H1 (cell line): ENCODE data around the gene CEP128. TPM values are rescaled to one million over a fixed set of nuclear protein-coding genes. Genes with fewer than 3 reads are reported as not detected.

Experiments used
- ATF2 ChIP-seq: IDR thresholded peaks from 2 replicates; pipeline ENCODE4 v1.6.1; 2012; ENCODE audit warnings: low read length, inconsistent platforms
- E2F6 ChIP-seq: IDR thresholded peaks from 2 replicates; pipeline ENCODE4 v1.6.1; 2012; ENCODE audit warnings: inconsistent platforms
- KDM4A ChIP-seq: IDR thresholded peaks from one replicate; pipeline ENCODE4 v1.7.1; 2012; ENCODE audit warnings: low read depth, mild to moderate bottlenecking, moderate library complexity, low read length, inconsistent platforms; ENCODE audit not compliant: severe bottlenecking
- SIN3A ChIP-seq, 2 experiments: IDR thresholded peaks in 1 of 2; conservative IDR thresholded peaks in 1 of 2; 2 replicates each; pipeline ENCODE4 v1.6.1; 2011 to 2012; ENCODE audit warnings: low read length in 2 of 2, improper control_type of control experiment in 1 of 2, low read depth in 1 of 2, mild to moderate bottlenecking in 1 of 2
- SIRT6 ChIP-seq: IDR thresholded peaks from one replicate; pipeline ENCODE4 v1.7.1; 2012; ENCODE audit warnings: low read length, inconsistent platforms
- TBP ChIP-seq: IDR thresholded peaks from 2 replicates; pipeline ENCODE4 v1.6.1; 2011; ENCODE audit warnings: low read depth, low read length, improper control_type of control experiment
- polyA plus RNA-seq, 7 experiments: library from polyadenylated mRNA; depleted of rRNA in 3 of 7; stranded (reverse) in 5 of 7; unstranded in 2 of 7; fragments of >200 nt in 5 of 7; fragments of 200-250 nt in 2 of 7; gene quantifications; 1 replicate in 5 of 7; 2 replicates in 1 of 7; 4 replicates in 1 of 7; pipeline versions ENCODE4 v1.2.1 to v1.2.3, GENCODE V29; 2011 to 2013; ENCODE audit warnings: missing spikeins in 2 of 7, mixed read lengths in 2 of 7
- total RNA-seq: library from RNA; stranded (reverse); fragmentation: NEBNext Ultra II Directional; extraction: Animal tissue kit (Norgen Biotek cat#: 25700); gene quantifications from 2 replicates; pipeline ENCODE4 v1.2.1, GENCODE V29; 2021

CEP128 gene
- total and polyA plus RNA-seq, 2 of the 8 experiments (the other 6 are each of a cell fraction or from before 2014, with no cell fraction given), result 1.9 to 17.0 TPM

GRCh38 chr14:80468331-80469122 is 473.0 kb downstream of the CEP128 start (continued):
- TF ChIP-seq ATF2, result no peak
- no peak for TF ChIP-seq SIN3A (conservative IDR thresholded peaks at IDR 0.05 in 1 of 2, IDR thresholded peaks at IDR 0.05 in 1 of 2; ENCODE audit: low read depth in 1 of 2, low read length in 2 of 2)
- no peak for TF ChIP-seq KDM4A
- TF ChIP-seq TBP, result no peak
- TF ChIP-seq SIRT6, result no peak
- TF ChIP-seq E2F6, result no peak
